Large intestine (tissue), 3 donors: Measurements from ENCODE around the gene SNRPF. TPM values are rescaled to one million over a fixed set of nuclear protein-coding genes. Genes with fewer than 3 reads are reported as not detected.
"Not testable (repeated sequence)": the region's sequence is repeated elsewhere in the genome, so short reads cannot be mapped to it uniquely, and the experiment has no call there.

Experiments
- DNase-seq, 2 donors: peaks; one replicate each; pipeline versions ENCODE4 v3.0.0 to v3.0.0-alpha.2; 2013
- H3K27ac ChIP-seq: one replicate; pipeline ENCODE4 v1.5.1; 2013; ENCODE audit warnings: low read length
- H3K27me3 ChIP-seq: 2 replicates; pipeline ENCODE4 v1.6.1; 2013; ENCODE audit warnings: low read length; ENCODE audit not compliant: control insufficient read depth, insufficient read depth
- H3K36me3 ChIP-seq: 2 replicates; pipeline ENCODE4 v1.6.1; 2013; ENCODE audit warnings: low read length; ENCODE audit not compliant: control insufficient read depth, insufficient read depth
- H3K4me1 ChIP-seq: one replicate; pipeline ENCODE4 v1.6.1; 2013; ENCODE audit warnings: low read length; ENCODE audit not compliant: control insufficient read depth, insufficient read depth
- H3K4me3 ChIP-seq: one replicate; pipeline ENCODE4 v1.5.1; 2013; ENCODE audit warnings: low read length
- H3K9me3 ChIP-seq: one replicate; pipeline ENCODE4 v1.6.1; 2013; ENCODE audit warnings: mild to moderate bottlenecking, low read depth, low read length, moderate library complexity; ENCODE audit not compliant: control insufficient read depth
- WGBS: methylation state at CpG from one replicate; pipeline ENCODE4 v1.1.5; 2013; ENCODE audit warnings: low lambda C conversion rate; ENCODE audit not compliant: insufficient coverage; 5-methylcytosine and 5-hydroxymethylcytosine counted together
- polyA plus RNA-seq: library from polyadenylated mRNA; unstranded; fragments of 120-200 nt; gene quantifications from one replicate; pipeline ENCODE4 v1.2.1, GENCODE V29; 2013

SNRPF gene
- polyA plus RNA-seq, 1 donor = 43.6 TPM

- peaks cover 3% of the 10 kb centered on the region for H3K4me1 ChIP-seq
- H3K27ac ChIP-seq = no peak overlapping the region
- no peaks in the 10 kb centered on the region for H3K36me3 ChIP-seq
- no peak overlapping the region for H3K4me3 ChIP-seq
- H3K27me3 ChIP-seq = peaks cover 2% of the 10 kb centered on the region
- no peak for DNase-seq
- no peaks in the 10 kb centered on the region for H3K9me3 ChIP-seq
- no CpG with 5 or more reads among the region's 1 CpG for WGBS
Observed at GRCh38 chr12:95834572-95834971, 24.2 kb upstream of the SNRPF start.

- WGBS = 10% methylated on average over 3 of the region's 3 CpGs
- Histone ChIP-seq H3K27ac (no peak overlapping the region), H3K36me3 (no peaks in the 10 kb centered on the region), H3K4me1 (peaks cover 3% of the 10 kb centered on the region), H3K27me3 (no peaks in the 10 kb centered on the region), H3K4me3 (no peak overlapping the region), H3K9me3 (no peaks in the 10 kb centered on the region)
- DNase-seq = no peak
Observed at GRCh38 chr12:95836185-95836609, 22.6 kb upstream of the SNRPF start.

- H3K4me1 ChIP-seq = peaks cover 3% of the 10 kb centered on the region
- 0% methylated on average over 1 of the region's 1 CpG for WGBS
- peak in 1 of 2 donors; percentile 9 for DNase-seq
- no peak overlapping the region for H3K4me3 ChIP-seq
- no peaks in the 10 kb centered on the region for H3K9me3 ChIP-seq
- no peaks in the 10 kb centered on the region for H3K27me3 ChIP-seq
- H3K36me3 ChIP-seq = no peaks in the 10 kb centered on the region
- no peak overlapping the region for H3K27ac ChIP-seq
Observed at GRCh38 chr12:95836630-95837239, 22.0 kb upstream of the SNRPF start.

- Histone ChIP-seq H3K9me3 (no peaks in the 10 kb centered on the region), H3K4me3 (no peak overlapping the region), H3K4me1 (peaks cover 3% of the 10 kb centered on the region), H3K36me3 (no peaks in the 10 kb centered on the region), H3K27me3 (no peaks in the 10 kb centered on the region), H3K27ac (no peak overlapping the region)
- WGBS = 60% methylated on average over 4 of the region's 10 CpGs
- no peak for DNase-seq
Observed at GRCh38 chr12:95837240-95838038, 21.3 kb upstream of the SNRPF start.

- H3K9me3 ChIP-seq = no peaks in the 10 kb centered on the region
- 74% methylated on average over 3 of the region's 11 CpGs for WGBS
- DNase-seq = peak in 1 of 2 donors; percentile 15
- H3K4me3 ChIP-seq = no peak overlapping the region
- H3K27me3 ChIP-seq = no peaks in the 10 kb centered on the region
- peaks cover 3% of the 10 kb centered on the region for H3K4me1 ChIP-seq
- no peaks in the 10 kb centered on the region for H3K36me3 ChIP-seq
- H3K27ac ChIP-seq = no peak overlapping the region
Observed at GRCh38 chr12:95838125-95838524, 20.6 kb upstream of the SNRPF start.

- H3K27me3 ChIP-seq, H3K9me3 ChIP-seq, H3K4me3 ChIP-seq, DNase-seq, H3K27ac ChIP-seq, H3K4me1 ChIP-seq, H3K36me3 ChIP-seq: not testable (repeated sequence)
- no CpG with 5 or more reads among the region's 12 CpGs for WGBS
Observed at GRCh38 chr12:95842426-95842825, 16.3 kb upstream of the SNRPF start.

- no peak for DNase-seq
- no peak overlapping the region for H3K27ac ChIP-seq
- 66% methylated on average over 7 of the region's 8 CpGs for WGBS
Observed at GRCh38 chr12:95848575-95849388, 10.0 kb upstream of the SNRPF start.

GRCh38 chr12:95851606-95852005, 7.1 kb upstream of the SNRPF start:
- Histone ChIP-seq H3K9me3 (no peaks in the 10 kb centered on the region), H3K4me1 (no peaks in the 10 kb centered on the region), H3K27ac (no peak overlapping the region), H3K27me3 (peaks cover 2% of the 10 kb centered on the region), H3K36me3 (no peaks in the 10 kb centered on the region), H3K4me3 (no peak overlapping the region)
- 67% methylated on average over 2 of the region's 3 CpGs for WGBS
- DNase-seq = no peak

More at GRCh38 chr12:95848575-95849388, 10.0 kb upstream of the SNRPF start:
- Histone ChIP-seq H3K36me3 (no peaks in the 10 kb centered on the region), H3K4me1 (no peaks in the 10 kb centered on the region), H3K4me3 (no peak overlapping the region), H3K9me3 (no peaks in the 10 kb centered on the region), H3K27me3 (peaks cover 3% of the 10 kb centered on the region)

GRCh38 chr12:95852133-95852532, 6.6 kb upstream of the SNRPF start:
- H3K4me3 ChIP-seq = no peak overlapping the region
- no peaks in the 10 kb centered on the region for H3K36me3 ChIP-seq
- peaks cover 3% of the 10 kb centered on the region for H3K27me3 ChIP-seq
- no peaks in the 10 kb centered on the region for H3K9me3 ChIP-seq
- no peaks in the 10 kb centered on the region for H3K4me1 ChIP-seq
- WGBS = no CpG with 5 or more reads among the region's 4 CpGs
- DNase-seq = no peak
- H3K27ac ChIP-seq = no peak overlapping the region

- no peak overlapping the region for H3K27ac ChIP-seq
- DNase-seq = no peak
- H3K36me3 ChIP-seq = peaks cover 8% of the 10 kb centered on the region
- WGBS = no CpG with 5 or more reads among the region's 7 CpGs
- no peak overlapping the region for H3K4me3 ChIP-seq
- H3K9me3 ChIP-seq = no peaks in the 10 kb centered on the region
- peaks cover 8% of the 10 kb centered on the region for H3K27me3 ChIP-seq
- H3K4me1 ChIP-seq = peaks cover 6% of the 10 kb centered on the region
Observed at GRCh38 chr12:95857156-95857555, 1.6 kb upstream of the SNRPF start.
